ENCODE measurements around the gene POLE. TPM values are rescaled to one million over a fixed set of nuclear protein-coding genes. Genes with fewer than 3 reads are reported as not detected.
A peak's percentile ranks its signal among the peaks of the same experiment; 100 is the strongest.

Gene POLE
- polyA plus RNA-seq, 1 of the 3 experiments (the other 2 are of a cell fraction) = 20.1 TPM

DNA sequence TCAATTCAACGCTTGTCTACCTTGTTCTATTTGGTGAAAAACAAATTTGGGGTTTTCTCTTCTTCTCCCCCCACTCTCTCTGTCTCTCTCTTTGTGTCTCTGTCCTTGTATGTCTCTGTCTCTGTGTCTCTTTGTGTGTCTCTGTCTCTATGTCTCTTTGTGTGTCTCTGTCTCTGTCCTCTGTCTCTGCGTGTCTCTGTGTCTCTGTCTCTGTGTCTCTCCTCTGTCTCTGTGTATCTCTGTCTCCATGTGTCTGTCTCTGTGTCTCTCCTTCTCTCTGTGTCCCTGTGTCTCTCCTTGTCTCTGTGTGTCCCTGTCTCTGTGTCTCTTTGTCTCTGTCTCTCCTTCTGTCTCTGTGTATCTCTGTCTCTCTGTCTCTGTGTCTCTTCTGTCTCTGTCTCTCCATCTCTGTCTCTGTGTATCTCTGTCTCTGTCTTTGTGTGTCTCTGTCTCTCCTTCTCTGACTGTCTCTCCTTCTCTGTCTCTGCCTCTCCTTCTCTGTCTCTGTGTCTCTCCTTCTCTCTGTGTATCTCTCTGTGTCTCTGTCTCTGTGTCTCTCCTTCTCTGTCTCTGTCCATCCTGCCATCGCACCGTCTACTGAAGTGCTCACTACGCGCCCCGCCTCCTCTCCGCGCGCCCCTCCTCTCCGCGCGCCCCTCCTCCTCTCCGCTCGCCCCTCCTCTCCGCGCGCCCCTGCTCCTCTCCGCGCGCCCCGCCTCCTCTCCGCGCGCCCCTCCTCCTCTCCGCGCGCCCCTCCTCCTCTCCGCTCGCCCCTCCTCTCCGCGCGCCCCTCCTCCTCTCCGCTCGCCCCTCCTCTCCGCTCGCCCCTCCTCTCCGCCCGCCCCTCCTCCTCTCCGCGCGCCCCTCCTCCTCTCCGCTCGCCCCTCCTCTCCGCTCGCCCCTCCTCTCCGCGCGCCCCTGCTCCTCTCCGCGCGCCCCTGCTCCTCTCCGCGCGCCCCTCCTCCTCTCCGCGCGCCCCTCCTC lies 89.5 kb downstream of the POLE start:
- H3K9me2 ChIP-seq = no peaks in the 10 kb centered on the region
- CTCF ChIA-PET = interaction anchor here (1.1 kb wide), 1 partner anchor 183 kb away, joined by 5 read pairs; no protein-coding TSS in a partner anchor
- H3K4me3 ChIP-seq (ENCODE audit: low read depth in 2 of 2, low read length in 1 of 2) = peak overlapping the region; percentile 20 to 64
- H3K79me2 ChIP-seq (ENCODE audit: insufficient read depth) = no peaks in the 10 kb centered on the region
- no peaks in the 10 kb centered on the region for H4K20me1 ChIP-seq (ENCODE audit: insufficient read depth)
- peaks cover 28% of the 10 kb centered on the region for H3F3A ChIP-seq (replicated peaks; ENCODE audit: insufficient read depth)
- H3K27me3 ChIP-seq (ENCODE audit: insufficient read depth) = peaks cover 4% of the 10 kb centered on the region
- WGBS (ENCODE audit: low lambda C conversion rate) = 4% methylated on average over 21 of the region's 58 CpGs
- H3K27ac ChIP-seq (ENCODE audit: low read depth in 2 of 2, low read length in 1 of 2) = peak overlapping the region; percentile 1 to 26; a peak in 1 of 4 replicates
- peak overlapping the region; percentile 97 for H2AFZ ChIP-seq (ENCODE audit: low read depth)
- no peak overlapping the region for H3K9ac ChIP-seq
- peaks cover 0 to 16% of the 10 kb centered on the region in 2 experiments; a peak in 1 of 4 replicates for H3K4me1 ChIP-seq (ENCODE audit: control insufficient read depth in 1 of 2, insufficient read depth in 2 of 2, low read depth in 1 of 2, low read length in 1 of 2)
- TF ChIP-seq FOSL2 (IDR thresholded peaks at IDR 0.05; ENCODE audit: borderline replicate concordance, low read depth) (no peak), MXI1 (IDR thresholded peaks at IDR 0.05; ENCODE audit: low read depth, low read length) (no peak), NRF1 (IDR thresholded peaks at IDR 0.05; ENCODE audit: low read depth, low read length) (no peak), ELF1 (IDR thresholded peaks at IDR 0.05) (no peak), FOXM1 (IDR thresholded peaks at IDR 0.05; ENCODE audit: low read depth) (no peak)
- TF ChIP-seq, protein P1, sequence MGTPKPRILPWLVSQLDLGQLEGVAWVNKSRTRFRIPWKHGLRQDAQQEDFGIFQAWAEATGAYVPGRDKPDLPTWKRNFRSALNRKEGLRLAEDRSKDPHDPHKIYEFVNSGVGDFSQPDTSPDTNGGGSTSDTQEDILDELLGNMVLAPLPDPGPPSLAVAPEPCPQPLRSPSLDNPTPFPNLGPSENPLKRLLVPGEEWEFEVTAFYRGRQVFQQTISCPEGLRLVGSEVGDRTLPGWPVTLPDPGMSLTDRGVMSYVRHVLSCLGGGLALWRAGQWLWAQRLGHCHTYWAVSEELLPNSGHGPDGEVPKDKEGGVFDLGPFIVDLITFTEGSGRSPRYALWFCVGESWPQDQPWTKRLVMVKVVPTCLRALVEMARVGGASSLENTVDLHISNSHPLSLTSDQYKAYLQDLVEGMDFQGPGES (IDR thresholded peaks at IDR 0.05; ENCODE audit: low read depth, low read length) = no peak
- TF ChIP-seq, protein P2, sequence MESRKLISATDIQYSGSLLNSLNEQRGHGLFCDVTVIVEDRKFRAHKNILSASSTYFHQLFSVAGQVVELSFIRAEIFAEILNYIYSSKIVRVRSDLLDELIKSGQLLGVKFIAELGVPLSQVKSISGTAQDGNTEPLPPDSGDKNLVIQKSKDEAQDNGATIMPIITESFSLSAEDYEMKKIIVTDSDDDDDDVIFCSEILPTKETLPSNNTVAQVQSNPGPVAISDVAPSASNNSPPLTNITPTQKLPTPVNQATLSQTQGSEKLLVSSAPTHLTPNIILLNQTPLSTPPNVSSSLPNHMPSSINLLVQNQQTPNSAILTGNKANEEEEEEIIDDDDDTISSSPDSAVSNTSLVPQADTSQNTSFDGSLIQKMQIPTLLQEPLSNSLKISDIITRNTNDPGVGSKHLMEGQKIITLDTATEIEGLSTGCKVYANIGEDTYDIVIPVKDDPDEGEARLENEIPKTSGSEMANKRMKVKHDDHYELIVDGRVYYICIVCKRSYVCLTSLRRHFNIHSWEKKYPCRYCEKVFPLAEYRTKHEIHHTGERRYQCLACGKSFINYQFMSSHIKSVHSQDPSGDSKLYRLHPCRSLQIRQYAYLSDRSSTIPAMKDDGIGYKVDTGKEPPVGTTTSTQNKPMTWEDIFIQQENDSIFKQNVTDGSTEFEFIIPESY (IDR thresholded peaks at IDR 0.05; ENCODE audit: borderline replicate concordance, low read depth) = no peak
- TF ChIP-seq, protein P3, sequence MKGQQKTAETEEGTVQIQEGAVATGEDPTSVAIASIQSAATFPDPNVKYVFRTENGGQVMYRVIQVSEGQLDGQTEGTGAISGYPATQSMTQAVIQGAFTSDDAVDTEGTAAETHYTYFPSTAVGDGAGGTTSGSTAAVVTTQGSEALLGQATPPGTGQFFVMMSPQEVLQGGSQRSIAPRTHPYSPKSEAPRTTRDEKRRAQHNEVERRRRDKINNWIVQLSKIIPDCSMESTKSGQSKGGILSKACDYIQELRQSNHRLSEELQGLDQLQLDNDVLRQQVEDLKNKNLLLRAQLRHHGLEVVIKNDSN (IDR thresholded peaks at IDR 0.05; ENCODE audit: borderline replicate concordance, low read depth) = no peak
- TF ChIP-seq, protein P4, sequence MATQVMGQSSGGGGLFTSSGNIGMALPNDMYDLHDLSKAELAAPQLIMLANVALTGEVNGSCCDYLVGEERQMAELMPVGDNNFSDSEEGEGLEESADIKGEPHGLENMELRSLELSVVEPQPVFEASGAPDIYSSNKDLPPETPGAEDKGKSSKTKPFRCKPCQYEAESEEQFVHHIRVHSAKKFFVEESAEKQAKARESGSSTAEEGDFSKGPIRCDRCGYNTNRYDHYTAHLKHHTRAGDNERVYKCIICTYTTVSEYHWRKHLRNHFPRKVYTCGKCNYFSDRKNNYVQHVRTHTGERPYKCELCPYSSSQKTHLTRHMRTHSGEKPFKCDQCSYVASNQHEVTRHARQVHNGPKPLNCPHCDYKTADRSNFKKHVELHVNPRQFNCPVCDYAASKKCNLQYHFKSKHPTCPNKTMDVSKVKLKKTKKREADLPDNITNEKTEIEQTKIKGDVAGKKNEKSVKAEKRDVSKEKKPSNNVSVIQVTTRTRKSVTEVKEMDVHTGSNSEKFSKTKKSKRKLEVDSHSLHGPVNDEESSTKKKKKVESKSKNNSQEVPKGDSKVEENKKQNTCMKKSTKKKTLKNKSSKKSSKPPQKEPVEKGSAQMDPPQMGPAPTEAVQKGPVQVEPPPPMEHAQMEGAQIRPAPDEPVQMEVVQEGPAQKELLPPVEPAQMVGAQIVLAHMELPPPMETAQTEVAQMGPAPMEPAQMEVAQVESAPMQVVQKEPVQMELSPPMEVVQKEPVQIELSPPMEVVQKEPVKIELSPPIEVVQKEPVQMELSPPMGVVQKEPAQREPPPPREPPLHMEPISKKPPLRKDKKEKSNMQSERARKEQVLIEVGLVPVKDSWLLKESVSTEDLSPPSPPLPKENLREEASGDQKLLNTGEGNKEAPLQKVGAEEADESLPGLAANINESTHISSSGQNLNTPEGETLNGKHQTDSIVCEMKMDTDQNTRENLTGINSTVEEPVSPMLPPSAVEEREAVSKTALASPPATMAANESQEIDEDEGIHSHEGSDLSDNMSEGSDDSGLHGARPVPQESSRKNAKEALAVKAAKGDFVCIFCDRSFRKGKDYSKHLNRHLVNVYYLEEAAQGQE (IDR thresholded peaks at IDR 0.05; ENCODE audit: low read depth, low read length) = no peak
- DNase-seq = no peak
- peak overlapping the region; percentile 68 for H3K4me2 ChIP-seq
- no peaks in the 10 kb centered on the region for H3K9me3 ChIP-seq
- POLR2A ChIA-PET = no interaction called here
- H3K36me3 ChIP-seq (replicated peaks in 1 of 2; ENCODE audit: control insufficient read depth in 1 of 2, insufficient read depth in 2 of 2, low read length in 1 of 2) = no peaks in the 10 kb centered on the region

All from SK-N-SH (cell line).